K562 (cell line): Measurements from ENCODE around the gene TM4SF5. TPM values are rescaled to one million over a fixed set of nuclear protein-coding genes. Genes with fewer than 3 reads are reported as not detected.

Source experiments
- ASH1L ChIP-seq: fragments of 450-650 bp; IDR thresholded peaks from 2 replicates; pipeline ENCODE4 v1.6.1; 2018; ENCODE audit warnings: borderline replicate concordance, mild to moderate bottlenecking, low read depth; ENCODE audit not compliant: partially characterized antibody
- BRD4 ChIP-seq: fragments of 200-600 bp; sonication (generic); IDR thresholded peaks from 2 replicates; pipeline ENCODE4 v1.6.1; 2017; ENCODE audit warnings: inconsistent platforms
- CREB1 ChIP-seq, 2 experiments: sonication (generic) in 1 of 2; formaldehyde crosslinking in 1 of 2; IDR thresholded peaks; 2 replicates each; pipeline versions ENCODE4 v1.6.1 to v1.8.0; 2012 to 2022; ENCODE audit warnings: inconsistent platforms in 1 of 2, mild to moderate bottlenecking in 1 of 2, missing genetic modification reagents in 1 of 2, moderate library complexity in 1 of 2
- EP400 ChIP-seq: fragments of 450-650 bp; IDR thresholded peaks from 2 replicates; pipeline ENCODE4 v1.6.1; 2017; ENCODE audit warnings: antibody characterized with exemption, mild to moderate bottlenecking, moderate library complexity
- KDM5B ChIP-seq: fragments of 200-600 bp; sonication (generic); IDR thresholded peaks from 2 replicates; pipeline ENCODE4 v1.6.1; 2012; ENCODE audit warnings: low read depth, mild to moderate bottlenecking, moderate library complexity, low read length, control low read depth, inconsistent platforms; ENCODE audit not compliant: insufficient replicate concordance
- L3MBTL2 ChIP-seq: fragments of 450-650 bp; IDR thresholded peaks from 2 replicates; pipeline ENCODE4 v1.6.1; 2016; ENCODE audit warnings: mild to moderate bottlenecking, moderate library complexity
- NR1H2 ChIP-seq: sonication (generic); formaldehyde crosslinking; IDR thresholded peaks from 2 replicates; pipeline ENCODE4 v1.4.0; 2020; ENCODE audit warnings: mild to moderate bottlenecking, missing genetic modification reagents
- NR2C2 ChIP-seq, 2 experiments: fragments of 200-800 bp in 1 of 2; sonication (Bioruptor generic) in 1 of 2; sonication (generic) in 1 of 2; formaldehyde crosslinking in 1 of 2; IDR thresholded peaks; 2 replicates each; pipeline versions ENCODE4 v1.6.1 to v1.8.0; 2016 to 2022; ENCODE audit warnings: mild to moderate bottlenecking in 1 of 2, missing compliant biosample characterization in 1 of 2, missing genetic modification characterization in 1 of 2, missing genetic modification reagents in 1 of 2
- PHB2 ChIP-seq: fragments of 450-650 bp; IDR thresholded peaks from 2 replicates; pipeline ENCODE4 v1.6.1; 2017; ENCODE audit warnings: low read depth
- RAD51 ChIP-seq: fragments of 450-650 bp; IDR thresholded peaks from 2 replicates; pipeline ENCODE4 v1.7.1; 2016; ENCODE audit warnings: low read depth, mild to moderate bottlenecking, borderline replicate concordance
- REST ChIP-seq, 2 experiments: fragments of 450-650 bp; formaldehyde crosslinking in 1 of 2; IDR thresholded peaks; 2 replicates each; pipeline versions ENCODE4 v1.4.0 to v1.6.1; 2014 to 2020; ENCODE audit warnings: mild to moderate bottlenecking in 2 of 2, borderline replicate concordance in 1 of 2, low read depth in 1 of 2
- SNIP1 ChIP-seq: fragments of 450-650 bp; IDR thresholded peaks from 2 replicates; pipeline ENCODE4 v1.7.1; 2017; ENCODE audit warnings: low read depth, mild to moderate bottlenecking
- SREBF2 ChIP-seq: sonication (generic); formaldehyde crosslinking; IDR thresholded peaks from 2 replicates; pipeline ENCODE4 v1.4.0; 2020; ENCODE audit warnings: mild to moderate bottlenecking, missing genetic modification reagents
- STAG1 ChIP-seq: sonication (generic); formaldehyde crosslinking; IDR thresholded peaks from 2 replicates; pipeline ENCODE4 v1.5.0; 2020; ENCODE audit warnings: missing genetic modification reagents, borderline replicate concordance
- TAF15 ChIP-seq: fragments of 200-400 bp; formaldehyde crosslinking; IDR thresholded peaks from 2 replicates; pipeline ENCODE4 v1.6.1; 2017; ENCODE audit warnings: mild to moderate bottlenecking, low read depth, low read length, moderate library complexity
- TEAD1 ChIP-seq, 2 experiments: fragments of 450-650 bp in 1 of 2; sonication (generic) in 1 of 2; formaldehyde crosslinking; IDR thresholded peaks; 2 replicates each; pipeline versions ENCODE4 v1.4.0 to v1.8.0; 2020 to 2022; ENCODE audit warnings: mild to moderate bottlenecking in 2 of 2, missing genetic modification reagents in 1 of 2
- TEAD4 ChIP-seq, 2 experiments: sonication (generic) in 1 of 2; formaldehyde crosslinking in 1 of 2; IDR thresholded peaks; 2 replicates each; pipeline versions ENCODE4 v1.6.1 to v1.8.0; 2012 to 2022; ENCODE audit warnings: borderline replicate concordance in 1 of 2, inconsistent platforms in 1 of 2, low read length in 1 of 2, mild to moderate bottlenecking in 1 of 2, missing genetic modification reagents in 1 of 2
- TFAP4 ChIP-seq: sonication (generic); formaldehyde crosslinking; IDR thresholded peaks from 2 replicates; pipeline ENCODE4 v1.8.0; 2022; ENCODE audit warnings: missing genetic modification reagents, mild to moderate bottlenecking, moderate library complexity, borderline replicate concordance
- ZNF263 ChIP-seq: sonication (generic); formaldehyde crosslinking; IDR thresholded peaks from 2 replicates; pipeline ENCODE4 v1.8.0; 2022; ENCODE audit warnings: mild to moderate bottlenecking, missing genetic modification reagents, borderline replicate concordance
- polyA plus RNA-seq, 8 experiments: library from polyadenylated mRNA; depleted of rRNA in 4 of 8; stranded (reverse) in 5 of 8; unstranded in 3 of 8; fragments of >200 nt; fragmentation: Nextera tagmentation in 2 of 8; fragmentation: Illumina TruSeq in 1 of 8; extraction: Ambion mirVana in 2 of 8; extraction: Trizol in 1 of 8; gene quantifications; 2 replicates each; pipeline versions ENCODE4 v1.2.1 to v1.2.3, GENCODE V29; 2011 to 2014; ENCODE audit warnings: inconsistent platforms in 1 of 8, missing spikeins in 1 of 8
- total RNA-seq, 7 experiments: library from RNA; depleted of rRNA in 6 of 7; stranded (reverse); fragments of >200 nt in 6 of 7; fragmentation: Illumina TruSeq in 2 of 7; extraction: Trizol in 2 of 7; gene quantifications; 2 replicates each; pipeline versions ENCODE4 v1.2.1 to v1.2.3, GENCODE V29; 2011 to 2021; ENCODE audit warnings: low replicate concordance in 1 of 7

Gene TM4SF5
- total and polyA plus RNA-seq, 9 of the 15 experiments (the other 6 are each of a cell fraction or from before 2014, with no cell fraction given) = not detected

- TF ChIP-seq REST (IDR thresholded peaks at IDR 0.05; ENCODE audit: borderline replicate concordance) (peak; percentile 73), REST (CRISPR knock-in tag; IDR thresholded peaks at IDR 0.05; ENCODE audit: low read depth) (no peak), NR1H2 (no peak), BRD4 (no peak), ASH1L (no peak), L3MBTL2 (peak; percentile 96), RAD51 (peak; percentile 51; the same call in 1 of the 2 replicates), NR2C2 (CRISPR knock-in tag; IDR thresholded peaks at IDR 0.05) (no peak), NR2C2 (tag; IDR thresholded peaks at IDR 0.05) (no peak), ZNF263 (CRISPR knock-in tag) (peak; percentile 35; the same call in 1 of the 2 replicates), SREBF2 (CRISPR knock-in tag) (no peak), TEAD1 (CRISPR knock-in tag; IDR thresholded peaks at IDR 0.05) (peak in 1 of 2 experiments; percentile 96; a peak in 2 of 4 replicates), CREB1 (IDR thresholded peaks at IDR 0.05) (no peak), CREB1 (CRISPR knock-in tag; IDR thresholded peaks at IDR 0.05) (peak; percentile 37; the same call in 1 of the 2 replicates), PHB2 (no peak), SNIP1 (no peak), EP400 (peak; percentile 17; the same call in 1 of the 2 replicates), TAF15 (no peak), KDM5B (no peak), STAG1 (peak; percentile 32; the same call in 1 of the 2 replicates), TEAD4 (IDR thresholded peaks at IDR 0.05; ENCODE audit: low read length) (peak; percentile 11; the same call in 1 of the 2 replicates), TEAD4 (CRISPR knock-in tag; IDR thresholded peaks at IDR 0.05; ENCODE audit: borderline replicate concordance) (peak; percentile 65; the same call in 1 of the 2 replicates), TFAP4 (CRISPR knock-in tag) (peak; percentile 85)
These were observed 11.0 kb downstream of the TM4SF5 start (continued) for GRCh38 chr17:4782652-4783051.
